GM12891 (cell line): Measurements from ENCODE around the gene ADGRB3.
A peak's percentile ranks its signal among the peaks of the same experiment; 100 is the strongest.

Source experiments
- DNase-seq: peaks from one replicate; pipeline ENCODE4 v3.0.0; 2011; ENCODE audit warnings: low spot score; ENCODE audit not compliant: insufficient read length
- FAIRE-seq: peaks from 2 replicates; lab custom pipeline; 2011; peaks lifted over from hg19 to GRCh38; lab: Jason Lieb, UNC
- PAX5 ChIP-seq: IDR thresholded peaks from 2 replicates; pipeline ENCODE4 v1.6.1; 2011; ENCODE audit warnings: low read length, moderate library complexity, mild to moderate bottlenecking; ENCODE audit not compliant: insufficient read depth, severe bottlenecking
- POLR2A ChIP-seq: IDR thresholded peaks from 2 replicates; pipeline ENCODE4 v1.6.1; 2011; ENCODE audit warnings: low read depth, low read length, control low read depth
- POLR2AphosphoS5 ChIP-seq: IDR thresholded peaks from 2 replicates; pipeline ENCODE4 v1.6.1; 2011; ENCODE audit warnings: low read depth, low read length, control low read depth
- POU2F2 ChIP-seq: IDR thresholded peaks from 2 replicates; pipeline ENCODE4 v1.6.1; 2011; ENCODE audit warnings: low read depth, mild to moderate bottlenecking, control low read depth, low read length, moderate library complexity
- SPI1 ChIP-seq: IDR thresholded peaks from 2 replicates; pipeline ENCODE4 v1.6.1; 2011; ENCODE audit warnings: low read depth, low read length, control low read depth
- TAF1 ChIP-seq: IDR thresholded peaks from 2 replicates; pipeline ENCODE4 v1.6.1; 2011; ENCODE audit warnings: low read depth, low read length, control low read depth

The ADGRB3 gene

DNA sequence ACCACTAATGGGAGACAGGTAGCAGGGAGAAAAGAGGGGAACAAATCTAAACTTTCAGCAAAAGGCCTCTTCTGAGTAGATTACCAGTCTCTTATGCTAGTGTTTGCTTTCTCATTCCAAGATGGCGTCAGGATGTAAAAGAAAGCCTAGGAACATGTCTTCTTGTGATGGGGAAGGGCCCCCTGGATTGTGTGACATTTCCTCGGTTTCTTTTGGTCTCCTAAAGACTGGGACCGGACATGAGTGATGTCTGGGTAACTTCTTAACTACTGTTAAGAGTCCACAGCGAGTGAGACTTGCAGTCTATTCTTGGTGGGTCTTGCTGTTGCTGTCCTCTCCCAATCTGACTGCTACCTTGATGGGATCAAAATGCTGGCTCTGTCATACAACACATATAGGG lies 60.3 kb downstream of the ADGRB3 start:
- TF ChIP-seq POU2F2 = no peak
- no peak for TF ChIP-seq SPI1
- no peak for TF ChIP-seq POLR2AphosphoS5
- TF ChIP-seq POLR2A = no peak
- no peak for TF ChIP-seq PAX5
- no peak for TF ChIP-seq TAF1
- no peak for FAIRE-seq

GRCh38 chr6:68695838-68696237 lies 60.8 kb downstream of the ADGRB3 start:
- no peak for FAIRE-seq
- TF ChIP-seq POU2F2 (no peak), SPI1 (no peak), POLR2A (no peak), POLR2AphosphoS5 (no peak), TAF1 (no peak), PAX5 (no peak)
- no peak for DNase-seq

More for the DNA sequence above, 60.3 kb downstream of the ADGRB3 start:
- DNase-seq = no peak

GRCh38 chr6:68697394-68697793 lies 62.3 kb downstream of the ADGRB3 start:
- TF ChIP-seq POU2F2 (no peak), POLR2A (no peak), PAX5 (no peak), POLR2AphosphoS5 (no peak), TAF1 (no peak), SPI1 (no peak)
- FAIRE-seq (no peak), DNase-seq (no peak)

- FAIRE-seq (peak; percentile 13), DNase-seq (no peak)
- TF ChIP-seq SPI1 = no peak
These were observed 66.1 kb downstream of the ADGRB3 start for GRCh38 chr6:68701159-68701558.

DNA sequence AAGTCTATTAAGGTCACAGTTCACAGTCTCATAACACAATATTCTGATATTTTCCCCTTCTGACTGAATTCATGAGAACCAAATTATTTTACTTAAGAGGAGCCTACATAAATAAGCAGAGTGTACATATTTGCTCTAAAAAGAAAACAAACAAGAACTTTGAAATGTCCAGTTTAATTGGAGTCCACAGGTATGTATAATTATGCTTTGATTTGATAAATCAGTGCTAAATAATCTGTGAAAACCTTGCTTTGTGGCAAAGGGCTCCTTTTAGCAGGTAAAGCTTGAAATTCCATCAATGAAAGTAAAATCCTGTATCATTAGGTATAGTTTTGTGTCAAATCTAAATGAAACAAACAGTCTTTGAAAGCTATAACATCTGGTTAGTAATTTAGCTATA lies 69.4 kb downstream of the ADGRB3 start:
- DNase-seq (no peak), FAIRE-seq (no peak)
- TF ChIP-seq POLR2AphosphoS5 = no peak
- no peak for TF ChIP-seq SPI1
- TF ChIP-seq POU2F2 = no peak
- TF ChIP-seq TAF1 = no peak
- TF ChIP-seq PAX5 = no peak
- TF ChIP-seq POLR2A = no peak

GRCh38 chr6:68709091-68709490 lies 74.0 kb downstream of the ADGRB3 start:
- TF ChIP-seq TAF1 (no peak), POLR2AphosphoS5 (no peak), PAX5 (no peak), POU2F2 (no peak), POLR2A (no peak)
- no peak for DNase-seq
- FAIRE-seq = no peak

- DNase-seq (no peak), FAIRE-seq (no peak)
- TF ChIP-seq TAF1 = no peak
These were observed 74.8 kb downstream of the ADGRB3 start for GRCh38 chr6:68709882-68710281.

GRCh38 chr6:68710496-68710895 lies 75.4 kb downstream of the ADGRB3 start:
- TF ChIP-seq PAX5 (no peak), SPI1 (no peak), POU2F2 (no peak), TAF1 (no peak), POLR2AphosphoS5 (no peak), POLR2A (no peak)
- no peak for DNase-seq
- no peak for FAIRE-seq

GRCh38 chr6:68710916-68711315 lies 75.8 kb downstream of the ADGRB3 start:
- DNase-seq (no peak), FAIRE-seq (no peak)
- no peak for TF ChIP-seq POLR2A
- TF ChIP-seq POU2F2 = no peak
- no peak for TF ChIP-seq PAX5
- TF ChIP-seq TAF1 = no peak
- TF ChIP-seq POLR2AphosphoS5 = no peak
- no peak for TF ChIP-seq SPI1

DNA sequence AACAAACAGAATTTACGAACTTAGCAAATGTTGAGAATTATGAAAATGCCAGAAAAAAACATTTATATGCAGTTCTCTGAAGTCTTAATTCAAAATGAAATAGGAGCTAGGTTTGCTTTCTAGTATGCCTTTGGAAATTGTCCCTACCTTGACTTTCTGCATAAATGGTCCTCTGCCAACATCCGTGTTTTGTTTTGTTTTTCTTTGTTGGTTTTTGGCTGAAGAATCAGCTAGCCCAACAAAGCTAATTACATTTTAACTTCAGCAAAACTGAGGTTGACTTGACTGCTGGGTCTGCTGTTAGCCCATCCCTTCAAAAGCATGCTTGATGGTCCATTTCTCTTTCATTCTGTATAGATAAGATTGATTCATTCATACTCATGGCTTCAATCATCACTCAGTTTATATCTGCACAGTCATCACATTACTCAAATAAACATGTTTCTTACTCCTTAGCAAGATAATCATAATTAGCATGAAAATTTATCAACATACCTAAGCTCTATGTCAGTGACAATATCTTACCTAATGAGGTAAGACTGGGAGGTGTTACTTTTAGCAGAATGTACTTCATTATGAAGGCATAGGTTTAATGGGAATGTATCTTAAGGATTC lies 76.4 kb downstream of the ADGRB3 start:
- no peak for DNase-seq
- no peak for FAIRE-seq
- no peak for TF ChIP-seq SPI1
- TF ChIP-seq TAF1 = no peak
- no peak for TF ChIP-seq POLR2AphosphoS5

GRCh38 chr6:68716620-68717019 lies 81.5 kb downstream of the ADGRB3 start:
- DNase-seq = no peak
- no peak for TF ChIP-seq POU2F2
- TF ChIP-seq TAF1 = no peak
- TF ChIP-seq POLR2AphosphoS5 = no peak
- TF ChIP-seq SPI1 = no peak
- no peak for TF ChIP-seq PAX5
- TF ChIP-seq POLR2A = no peak
- FAIRE-seq = no peak
